Astrocyte of the cerebellum (primary cell): ENCODE data around the gene NDUFS6.

Experiments
- DNase-seq: peaks from one replicate; pipeline ENCODE4 v3.0.0-alpha.2; 2011; ENCODE audit warnings: low read depth
- H3K4me3 ChIP-seq: 2 replicates; pipeline ENCODE4 v1.5.1; 2011; ENCODE audit warnings: mild to moderate bottlenecking, low read depth, low read length, moderate library complexity
- in situ Hi-C: cut with HindIII; loops from 2 replicates; pipeline ENCODE4 v1.10.0; 2017; ENCODE audit warnings: low sequenced_read_pairs
- TF ChIP-seq, protein P1 (sequence below): IDR thresholded peaks from 2 replicates; pipeline ENCODE4 v1.5.1; 2012; ENCODE audit warnings: low read length, low read depth, moderate library complexity, mild to moderate bottlenecking; ENCODE audit errors: missing control alignments

Gene NDUFS6

DNA sequence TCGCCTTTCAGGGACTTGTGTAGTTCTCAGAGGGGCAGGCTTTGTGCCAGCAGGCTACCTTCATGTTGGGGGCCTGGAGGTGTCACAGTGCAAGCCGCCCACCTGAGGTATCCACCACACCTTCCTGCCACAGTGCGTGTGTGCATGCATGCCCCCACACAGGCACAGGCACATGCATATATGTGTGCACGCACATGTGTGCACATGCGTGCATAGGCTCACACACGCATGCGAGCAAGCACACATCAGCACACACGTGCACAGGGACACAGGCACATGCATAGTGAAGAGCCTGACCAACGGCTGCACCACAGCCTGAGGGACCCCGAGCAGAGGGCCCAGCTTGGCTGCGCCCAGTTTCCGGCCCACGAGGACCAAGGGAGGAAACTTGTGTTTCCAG, 45.4 kb downstream of the NDUFS6 start:
- in situ Hi-C loops, result no loop called here
- TF ChIP-seq, protein P1, sequence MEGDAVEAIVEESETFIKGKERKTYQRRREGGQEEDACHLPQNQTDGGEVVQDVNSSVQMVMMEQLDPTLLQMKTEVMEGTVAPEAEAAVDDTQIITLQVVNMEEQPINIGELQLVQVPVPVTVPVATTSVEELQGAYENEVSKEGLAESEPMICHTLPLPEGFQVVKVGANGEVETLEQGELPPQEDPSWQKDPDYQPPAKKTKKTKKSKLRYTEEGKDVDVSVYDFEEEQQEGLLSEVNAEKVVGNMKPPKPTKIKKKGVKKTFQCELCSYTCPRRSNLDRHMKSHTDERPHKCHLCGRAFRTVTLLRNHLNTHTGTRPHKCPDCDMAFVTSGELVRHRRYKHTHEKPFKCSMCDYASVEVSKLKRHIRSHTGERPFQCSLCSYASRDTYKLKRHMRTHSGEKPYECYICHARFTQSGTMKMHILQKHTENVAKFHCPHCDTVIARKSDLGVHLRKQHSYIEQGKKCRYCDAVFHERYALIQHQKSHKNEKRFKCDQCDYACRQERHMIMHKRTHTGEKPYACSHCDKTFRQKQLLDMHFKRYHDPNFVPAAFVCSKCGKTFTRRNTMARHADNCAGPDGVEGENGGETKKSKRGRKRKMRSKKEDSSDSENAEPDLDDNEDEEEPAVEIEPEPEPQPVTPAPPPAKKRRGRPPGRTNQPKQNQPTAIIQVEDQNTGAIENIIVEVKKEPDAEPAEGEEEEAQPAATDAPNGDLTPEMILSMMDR, result no peak
- no peak for DNase-seq
- no peak overlapping the region for H3K4me3 ChIP-seq

DNA sequence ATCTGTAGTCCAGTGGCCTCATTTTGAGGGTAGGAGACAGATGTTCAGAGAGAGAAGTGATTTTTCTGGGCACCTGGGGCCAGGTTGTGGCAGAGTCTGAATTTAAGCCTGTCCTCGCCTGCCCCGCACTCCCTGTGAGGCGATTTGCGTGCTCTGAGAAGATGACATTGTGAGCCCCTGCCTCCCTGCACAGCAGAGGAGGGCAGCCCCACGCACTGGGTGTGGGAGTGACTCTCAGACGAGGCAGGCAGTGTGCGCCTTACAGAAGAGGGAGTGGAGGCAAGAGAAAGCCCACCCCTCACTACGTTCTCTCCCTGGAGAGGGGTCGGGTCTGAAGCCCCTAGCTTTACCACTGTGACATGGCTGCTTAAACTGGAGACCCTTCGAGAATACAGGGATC, 45.8 kb downstream of the NDUFS6 start:
- in situ Hi-C loops, result no loop called here
- no peak for DNase-seq
- TF ChIP-seq, protein P1, result no peak
- H3K4me3 ChIP-seq, result no peak overlapping the region

DNA sequence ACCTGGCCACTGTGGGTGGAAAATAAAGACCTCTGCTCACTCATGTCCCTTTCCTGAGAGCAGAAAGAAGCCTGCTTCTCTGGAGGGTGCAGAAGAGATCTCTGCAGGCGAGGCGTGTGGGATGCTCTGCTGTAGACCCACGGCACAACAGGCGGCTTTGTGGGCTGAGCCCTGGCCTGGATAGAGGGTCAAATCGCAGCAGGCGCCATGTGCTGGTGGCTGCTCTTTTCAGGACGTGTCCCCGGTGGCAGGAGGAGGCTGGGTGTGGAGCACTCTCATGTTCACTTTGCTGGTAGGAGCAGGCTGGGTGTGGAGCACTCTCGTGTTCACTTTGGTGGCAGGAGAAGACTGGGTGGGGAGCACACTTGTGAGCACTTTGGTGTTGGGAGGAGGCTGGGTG, 46.4 kb downstream of the NDUFS6 start:
- in situ Hi-C loops, result no loop called here
- no peak overlapping the region for H3K4me3 ChIP-seq
- TF ChIP-seq, protein P1, result no peak
- no peak for DNase-seq

DNA sequence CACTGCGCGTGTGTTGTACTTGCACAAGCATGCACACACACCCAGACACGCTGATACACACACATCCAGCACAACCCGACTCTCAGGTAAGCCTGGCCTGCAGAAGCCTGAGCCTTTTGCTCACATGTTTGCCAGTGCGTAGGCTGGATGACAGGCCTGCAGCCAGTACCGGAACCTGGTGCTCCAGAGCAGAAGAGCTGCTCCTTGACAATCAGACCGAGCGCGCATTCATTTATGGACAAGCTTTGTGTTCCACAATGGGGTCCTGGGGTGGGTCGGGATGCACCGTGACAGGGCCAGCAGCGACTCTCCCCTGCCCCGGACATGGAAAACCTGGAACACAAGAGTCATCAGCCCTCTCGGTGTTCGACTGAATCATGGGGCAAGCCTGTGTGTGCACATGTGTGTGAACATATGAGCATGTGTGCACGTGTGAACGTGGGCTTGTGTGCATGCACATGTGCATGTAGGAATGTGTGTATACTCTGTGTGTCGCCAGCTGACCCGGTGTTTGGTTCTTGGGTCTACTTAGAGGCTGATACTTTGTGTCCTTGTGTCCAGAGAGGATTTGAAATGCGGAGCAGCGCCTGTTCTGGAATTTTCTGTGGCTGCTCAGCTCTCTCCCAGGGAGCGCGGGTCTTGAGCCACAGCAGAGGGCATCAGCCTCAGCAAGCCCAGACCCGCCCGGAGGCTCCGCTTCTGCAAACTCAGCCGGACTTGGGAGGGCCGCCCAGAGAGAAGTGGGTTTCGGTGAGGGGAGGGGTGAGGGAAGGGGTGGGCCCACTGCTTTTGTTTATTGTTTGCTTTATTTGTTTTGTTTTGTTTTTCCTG, 49.3 kb downstream of the NDUFS6 start:
- TF ChIP-seq, protein P1, result no peak
- no peak overlapping the region for H3K4me3 ChIP-seq
- no peak for DNase-seq
- in situ Hi-C loops, result no loop called here

GRCh38 chr5:1851290-1851934, 50.2 kb downstream of the NDUFS6 start:
- TF ChIP-seq, protein P1, result no peak
- H3K4me3 ChIP-seq, result no peak overlapping the region
- no peak for DNase-seq
- in situ Hi-C loops, result no loop called here

GRCh38 chr5:1852324-1852947, 51.2 kb downstream of the NDUFS6 start:
- no peak for DNase-seq
- TF ChIP-seq, protein P1, result no peak
- no peak overlapping the region for H3K4me3 ChIP-seq
- in situ Hi-C loops, result no loop called here
